Fibroblast of skin of right biceps (primary cell): Measurements from ENCODE around the gene POLR3H.

ENCODE experiments used
- DNase-seq: peaks from one replicate; pipeline ENCODE4 v3.0.0-alpha.2; 2013

The POLR3H gene

GRCh38 chr22:41534219-41534618 lies 10.1 kb downstream of the POLR3H start:
- DNase-seq: no peak

GRCh38 chr22:41532908-41533825 lies 11.1 kb downstream of the POLR3H start:
- DNase-seq: peak; percentile 53

GRCh38 chr22:41531715-41532477 lies 12.4 kb downstream of the POLR3H start:
- no peak for DNase-seq

- no peak for DNase-seq
These were observed 13.2 kb downstream of the POLR3H start for GRCh38 chr22:41530890-41531714.

- no peak for DNase-seq
These were observed 15.2 kb downstream of the POLR3H start for GRCh38 chr22:41528938-41529561.

GRCh38 chr22:41528132-41528766 lies 16.0 kb downstream of the POLR3H start:
- DNase-seq: no peak

GRCh38 chr22:41526830-41527799 lies 17.2 kb downstream of the POLR3H start:
- DNase-seq: no peak

- DNase-seq: no peak
These were observed 17.9 kb downstream of the POLR3H start for GRCh38 chr22:41526226-41526829.

GRCh38 chr22:41525450-41526225 lies 18.6 kb downstream of the POLR3H start:
- DNase-seq: no peak

GRCh38 chr22:41524809-41525449 lies 19.3 kb downstream of the POLR3H start:
- DNase-seq: peak; percentile 22

GRCh38 chr22:41524251-41524661 lies 20.0 kb downstream of the POLR3H start:
- no peak for DNase-seq

GRCh38 chr22:41523464-41524221 lies 20.6 kb downstream of the POLR3H start:
- no peak for DNase-seq

GRCh38 chr22:41522813-41523212 lies 21.5 kb downstream of the POLR3H start:
- DNase-seq: no peak

- DNase-seq: no peak
These were observed 23.1 kb downstream of the POLR3H start for GRCh38 chr22:41521126-41521525.

GRCh38 chr22:41518048-41518347 lies 26.3 kb downstream of the POLR3H start:
- no peak for DNase-seq

GRCh38 chr22:41517172-41518047 lies 26.9 kb downstream of the POLR3H start:
- peak; percentile 51 for DNase-seq

- DNase-seq: no peak
These were observed 27.8 kb downstream of the POLR3H start for GRCh38 chr22:41516462-41516861.
